Measurements from ENCODE around the gene UPF2. TPM values are rescaled to one million over a fixed set of nuclear protein-coding genes. Genes with fewer than 3 reads are reported as not detected.
A peak's percentile ranks its signal among the peaks of the same experiment; 100 is the strongest.

Gene UPF2
- total and polyA plus RNA-seq, 2 of the 13 experiments (the other 11 are each of a cell fraction or from before 2014, with no cell fraction given): 6.2 to 14.5 TPM

DNA sequence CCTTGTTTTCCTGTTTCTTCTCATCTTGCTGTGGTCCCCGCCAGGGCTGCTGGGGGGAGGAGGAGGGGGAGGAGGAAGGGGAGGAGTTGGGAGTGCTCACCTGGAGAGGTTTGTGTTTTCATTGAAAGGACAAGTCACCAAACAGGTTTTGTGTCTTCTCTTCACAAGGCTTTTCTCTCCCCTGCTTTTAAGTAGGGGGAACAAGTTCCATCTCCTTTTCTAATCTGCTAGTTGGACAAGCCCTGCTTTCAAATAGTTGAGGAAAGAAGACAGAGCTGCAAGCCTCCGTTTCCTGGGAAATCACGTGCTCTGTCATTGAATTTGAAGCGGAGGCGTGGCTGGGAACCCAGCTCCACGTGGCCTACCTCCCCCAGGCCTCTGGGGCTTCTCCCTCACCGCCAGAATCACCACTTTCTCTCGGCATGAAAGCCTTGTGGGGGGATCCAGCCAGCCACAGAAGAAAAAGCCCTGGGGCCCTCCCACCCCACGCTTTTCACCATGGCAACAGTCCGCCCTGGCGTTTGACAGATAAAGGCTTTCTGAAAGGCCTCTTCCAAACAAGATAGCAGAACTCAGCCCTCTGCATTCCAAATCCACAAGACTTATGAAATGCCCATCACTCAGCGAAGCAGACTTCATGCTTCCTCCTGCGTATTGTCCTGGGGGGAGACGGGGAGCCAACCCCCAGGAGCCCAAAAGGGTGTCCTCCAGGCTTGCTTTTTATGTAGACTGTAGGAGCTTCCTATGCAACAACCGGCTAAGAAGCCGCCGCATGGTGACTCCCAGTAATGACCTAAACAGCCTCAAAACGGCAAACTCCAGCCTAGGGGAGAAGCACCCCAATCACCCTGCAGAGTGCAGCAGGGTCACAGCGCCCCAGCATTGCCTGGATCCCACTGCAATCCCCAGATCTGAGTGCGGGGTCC is 167.8 kb downstream of the UPF2 start (continued):
- TF ChIP-seq ZNF614 (CRISPR knock-in tag; IDR thresholded peaks at IDR 0.05; ENCODE audit: borderline replicate concordance) (0 out of 2 replicates have a peak, but pooled peaks have one; percentile 46), CREB1 (IDR thresholded peaks at IDR 0.05) (no peak), CREB1 (CRISPR knock-in tag; IDR thresholded peaks at IDR 0.05) (no peak), POGZ (CRISPR knock-in tag; IDR thresholded peaks at IDR 0.05) (no peak), NCOA1 (CRISPR knock-in tag; IDR thresholded peaks at IDR 0.05) (0 out of 2 replicates have a peak, but pooled peaks have one; percentile 30), ZNF282 (IDR thresholded peaks at IDR 0.05; ENCODE audit: partially characterized antibody) (no peak), HCFC1 (IDR thresholded peaks at IDR 0.05; ENCODE audit: low read depth, low read length) (no peak), SUZ12 (IDR thresholded peaks at IDR 0.05; ENCODE audit: low read depth, low read length) (no peak), ZNF501 (CRISPR knock-in tag; IDR thresholded peaks at IDR 0.05) (no peak; the same call in 1 of the 2 replicates), ZNF558 (CRISPR knock-in tag; IDR thresholded peaks at IDR 0.05; ENCODE audit: borderline replicate concordance) (no peak), NFATC3 (CRISPR knock-in tag; IDR thresholded peaks at IDR 0.05) (0 out of 2 replicates have a peak, but pooled peaks have one; percentile 48), ZFP1 (CRISPR knock-in tag; IDR thresholded peaks at IDR 0.05) (no peak), ZNF891 (CRISPR knock-in tag; IDR thresholded peaks at IDR 0.05) (peak; percentile 37; the same call in 1 of the 2 replicates), ZFX (CRISPR knock-in tag; IDR thresholded peaks at IDR 0.05; ENCODE audit: low read depth) (peak; percentile 69; the same call in 1 of the 2 replicates), EZH2 (conservative IDR thresholded peaks at IDR 0.05; ENCODE audit: low read depth, low read length) (no peak), HDAC1 (CRISPR knock-in tag; IDR thresholded peaks at IDR 0.05) (peak; percentile 54; the same call in 1 of the 2 replicates)
- TF ChIP-seq, protein P1, sequence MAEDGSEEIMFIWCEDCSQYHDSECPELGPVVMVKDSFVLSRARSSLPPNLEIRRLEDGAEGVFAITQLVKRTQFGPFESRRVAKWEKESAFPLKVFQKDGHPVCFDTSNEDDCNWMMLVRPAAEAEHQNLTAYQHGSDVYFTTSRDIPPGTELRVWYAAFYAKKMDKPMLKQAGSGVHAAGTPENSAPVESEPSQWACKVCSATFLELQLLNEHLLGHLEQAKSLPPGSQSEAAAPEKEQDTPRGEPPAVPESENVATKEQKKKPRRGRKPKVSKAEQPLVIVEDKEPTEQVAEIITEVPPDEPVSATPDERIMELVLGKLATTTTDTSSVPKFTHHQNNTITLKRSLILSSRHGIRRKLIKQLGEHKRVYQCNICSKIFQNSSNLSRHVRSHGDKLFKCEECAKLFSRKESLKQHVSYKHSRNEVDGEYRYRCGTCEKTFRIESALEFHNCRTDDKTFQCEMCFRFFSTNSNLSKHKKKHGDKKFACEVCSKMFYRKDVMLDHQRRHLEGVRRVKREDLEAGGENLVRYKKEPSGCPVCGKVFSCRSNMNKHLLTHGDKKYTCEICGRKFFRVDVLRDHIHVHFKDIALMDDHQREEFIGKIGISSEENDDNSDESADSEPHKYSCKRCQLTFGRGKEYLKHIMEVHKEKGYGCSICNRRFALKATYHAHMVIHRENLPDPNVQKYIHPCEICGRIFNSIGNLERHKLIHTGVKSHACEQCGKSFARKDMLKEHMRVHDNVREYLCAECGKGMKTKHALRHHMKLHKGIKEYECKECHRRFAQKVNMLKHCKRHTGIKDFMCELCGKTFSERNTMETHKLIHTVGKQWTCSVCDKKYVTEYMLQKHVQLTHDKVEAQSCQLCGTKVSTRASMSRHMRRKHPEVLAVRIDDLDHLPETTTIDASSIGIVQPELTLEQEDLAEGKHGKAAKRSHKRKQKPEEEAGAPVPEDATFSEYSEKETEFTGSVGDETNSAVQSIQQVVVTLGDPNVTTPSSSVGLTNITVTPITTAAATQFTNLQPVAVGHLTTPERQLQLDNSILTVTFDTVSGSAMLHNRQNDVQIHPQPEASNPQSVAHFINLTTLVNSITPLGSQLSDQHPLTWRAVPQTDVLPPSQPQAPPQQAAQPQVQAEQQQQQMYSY (CRISPR knock-in tag; IDR thresholded peaks at IDR 0.05): no peak
- TF ChIP-seq, protein P2, sequence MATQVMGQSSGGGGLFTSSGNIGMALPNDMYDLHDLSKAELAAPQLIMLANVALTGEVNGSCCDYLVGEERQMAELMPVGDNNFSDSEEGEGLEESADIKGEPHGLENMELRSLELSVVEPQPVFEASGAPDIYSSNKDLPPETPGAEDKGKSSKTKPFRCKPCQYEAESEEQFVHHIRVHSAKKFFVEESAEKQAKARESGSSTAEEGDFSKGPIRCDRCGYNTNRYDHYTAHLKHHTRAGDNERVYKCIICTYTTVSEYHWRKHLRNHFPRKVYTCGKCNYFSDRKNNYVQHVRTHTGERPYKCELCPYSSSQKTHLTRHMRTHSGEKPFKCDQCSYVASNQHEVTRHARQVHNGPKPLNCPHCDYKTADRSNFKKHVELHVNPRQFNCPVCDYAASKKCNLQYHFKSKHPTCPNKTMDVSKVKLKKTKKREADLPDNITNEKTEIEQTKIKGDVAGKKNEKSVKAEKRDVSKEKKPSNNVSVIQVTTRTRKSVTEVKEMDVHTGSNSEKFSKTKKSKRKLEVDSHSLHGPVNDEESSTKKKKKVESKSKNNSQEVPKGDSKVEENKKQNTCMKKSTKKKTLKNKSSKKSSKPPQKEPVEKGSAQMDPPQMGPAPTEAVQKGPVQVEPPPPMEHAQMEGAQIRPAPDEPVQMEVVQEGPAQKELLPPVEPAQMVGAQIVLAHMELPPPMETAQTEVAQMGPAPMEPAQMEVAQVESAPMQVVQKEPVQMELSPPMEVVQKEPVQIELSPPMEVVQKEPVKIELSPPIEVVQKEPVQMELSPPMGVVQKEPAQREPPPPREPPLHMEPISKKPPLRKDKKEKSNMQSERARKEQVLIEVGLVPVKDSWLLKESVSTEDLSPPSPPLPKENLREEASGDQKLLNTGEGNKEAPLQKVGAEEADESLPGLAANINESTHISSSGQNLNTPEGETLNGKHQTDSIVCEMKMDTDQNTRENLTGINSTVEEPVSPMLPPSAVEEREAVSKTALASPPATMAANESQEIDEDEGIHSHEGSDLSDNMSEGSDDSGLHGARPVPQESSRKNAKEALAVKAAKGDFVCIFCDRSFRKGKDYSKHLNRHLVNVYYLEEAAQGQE (IDR thresholded peaks at IDR 0.05; ENCODE audit: borderline replicate concordance in 1 of 2, low read depth in 1 of 2, low read length in 2 of 2): no peak
- TF ChIP-seq, protein P3, sequence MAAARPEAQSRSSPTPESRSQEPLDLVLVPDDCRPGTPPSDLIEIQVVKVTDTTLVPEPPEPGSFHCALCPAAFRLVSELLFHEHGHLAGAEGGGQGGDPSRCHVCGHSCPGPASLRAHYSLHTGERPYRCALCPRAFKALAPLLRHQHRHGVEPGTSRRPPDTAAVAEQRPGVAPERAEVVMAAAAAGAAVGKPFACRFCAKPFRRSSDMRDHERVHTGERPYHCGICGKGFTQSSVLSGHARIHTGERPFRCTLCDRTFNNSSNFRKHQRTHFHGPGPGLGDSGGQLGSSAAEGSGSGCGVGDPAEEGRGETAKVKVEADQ (CRISPR knock-in tag; IDR thresholded peaks at IDR 0.05; ENCODE audit: borderline replicate concordance): 0 out of 2 replicates have a peak, but pooled peaks have one; percentile 56
- TF ChIP-seq, protein P4, sequence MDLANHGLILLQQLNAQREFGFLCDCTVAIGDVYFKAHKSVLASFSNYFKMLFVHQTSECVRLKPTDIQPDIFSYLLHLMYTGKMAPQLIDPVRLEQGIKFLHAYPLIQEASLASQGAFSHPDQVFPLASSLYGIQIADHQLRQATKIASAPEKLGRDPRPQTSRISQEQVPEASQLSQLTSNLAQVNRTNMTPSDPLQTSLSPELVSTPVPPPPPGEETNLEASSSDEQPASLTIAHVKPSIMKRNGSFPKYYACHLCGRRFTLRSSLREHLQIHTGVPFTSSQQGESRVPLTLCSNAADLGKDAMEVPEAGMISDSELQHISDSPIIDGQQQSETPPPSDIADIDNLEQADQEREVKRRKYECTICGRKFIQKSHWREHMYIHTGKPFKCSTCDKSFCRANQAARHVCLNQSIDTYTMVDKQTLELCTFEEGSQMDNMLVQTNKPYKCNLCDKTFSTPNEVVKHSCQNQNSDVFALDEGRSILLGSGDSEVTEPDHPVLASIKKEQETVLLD (CRISPR knock-in tag; IDR thresholded peaks at IDR 0.05; ENCODE audit: low read depth): no peak
